Naive thymus-derived CD4-positive, alpha-beta T cell (primary cell): ENCODE data around the gene APMAP. TPM values are rescaled to one million over a fixed set of nuclear protein-coding genes. Genes with fewer than 3 reads are reported as not detected.

Experiments used
- ATAC-seq: fragments of 150-1000 bp; cut with Tn5 transposase; 2 replicates; pipeline ENCODE4 v1.10.0; 2021; ENCODE audit warnings: mild to moderate bottlenecking, moderate library complexity
- CTCF ChIA-PET: fragments of 350-600 bp; sonication (Branson Sonifier 250); formaldehyde crosslinking; loops from one replicate; lab custom pipeline; 2021; ENCODE audit warnings: antibody characterized with exemption; lab: Charles Lee
- POLR2A ChIA-PET: fragments of 350-600 bp; sonication (Branson Sonifier 250); formaldehyde crosslinking; loops from one replicate; lab custom pipeline; 2021; ENCODE audit warnings: antibody characterized with exemption, inconsistent platforms; lab: Charles Lee
- DNase-seq, 9 donors: peaks; one replicate each; pipeline versions ENCODE4 v3.0.0 to v3.0.0-alpha.2; 2020 to 2022; ENCODE audit warnings: mixed read lengths in 1 of 9
- H3K27ac ChIP-seq: one replicate; pipeline ENCODE4 v1.7.0; 2013; ENCODE audit warnings: mild to moderate bottlenecking, low read depth, low read length, moderate library complexity
- H3K27me3 ChIP-seq, 2 donors: one replicate each; pipeline ENCODE4 v1.7.0; 2013; ENCODE audit warnings: low read length in 2 of 2, mild to moderate bottlenecking in 2 of 2, moderate library complexity in 2 of 2; ENCODE audit not compliant: control insufficient read depth in 2 of 2, insufficient read depth in 2 of 2
- H3K36me3 ChIP-seq, 3 experiments: 1 replicate in 2 of 3; 2 replicates in 1 of 3; pipeline ENCODE4 v1.7.0; 2013; ENCODE audit warnings: low read length in 3 of 3, mild to moderate bottlenecking in 3 of 3, moderate library complexity in 1 of 3; ENCODE audit not compliant: insufficient read depth in 3 of 3, control insufficient read depth in 2 of 3
- H3K4me1 ChIP-seq, 2 donors: one replicate each; pipeline ENCODE4 v1.7.0; 2013; ENCODE audit warnings: low read length in 2 of 2, mild to moderate bottlenecking in 2 of 2, moderate library complexity in 1 of 2; ENCODE audit not compliant: control insufficient read depth in 2 of 2, insufficient read depth in 2 of 2
- H3K4me3 ChIP-seq: 2 replicates; pipeline ENCODE4 v1.7.0; 2013; ENCODE audit warnings: mild to moderate bottlenecking, low read length
- H3K9me3 ChIP-seq, 3 experiments: 1 replicate in 2 of 3; 2 replicates in 1 of 3; pipeline ENCODE4 v1.7.0; 2013; ENCODE audit warnings: low read length in 3 of 3; ENCODE audit not compliant: control insufficient read depth in 2 of 3
- H3K27ac Mint-ChIP-seq, 9 donors: one replicate each; pipeline ENCODE4 v1.8.0; 2020 to 2022; ENCODE audit warnings: mixed read lengths in 9 of 9, mild to moderate bottlenecking in 8 of 9, moderate library complexity in 5 of 9, inconsistent platforms in 2 of 9
- H3K27me3 Mint-ChIP-seq, 5 donors: one replicate each; pipeline ENCODE4 v1.8.0; 2021 to 2022; ENCODE audit warnings: mixed read lengths in 5 of 5, mild to moderate bottlenecking in 1 of 5
- H3K36me3 Mint-ChIP-seq, 5 donors: one replicate each; pipeline ENCODE4 v1.8.0; 2020 to 2022; ENCODE audit warnings: mixed read lengths in 5 of 5, mild to moderate bottlenecking in 3 of 5, inconsistent platforms in 1 of 5
- H3K4me1 Mint-ChIP-seq, 7 donors: one replicate each; pipeline ENCODE4 v1.8.0; 2020 to 2022; ENCODE audit warnings: mixed read lengths in 7 of 7, mild to moderate bottlenecking in 3 of 7, inconsistent platforms in 1 of 7
- H3K4me3 Mint-ChIP-seq, 10 donors: one replicate each; pipeline ENCODE4 v1.8.0; 2020 to 2022; ENCODE audit warnings: mild to moderate bottlenecking in 10 of 10, mixed read lengths in 10 of 10, moderate library complexity in 6 of 10, inconsistent platforms in 2 of 10
- H3K9me3 Mint-ChIP-seq, 11 donors: one replicate each; pipeline ENCODE4 v1.8.0; 2020 to 2022; ENCODE audit warnings: mixed read lengths in 11 of 11, mild to moderate bottlenecking in 4 of 11, inconsistent platforms in 1 of 11, moderate library complexity in 1 of 11
- intact Hi-C, 2 donors: fragments of 100-400 bp; cut with micrococcal nuclease; formaldehyde crosslinking; loops; one replicate each; pipeline ENCODE4 v1.15.1; 2023
- polyA plus RNA-seq, 2 donors: library from polyadenylated mRNA; unstranded; fragments of 300-500 nt; fragmentation: Illumina TruSeq; gene quantifications; one replicate each; pipeline ENCODE4 v1.2.3, GENCODE V29; 2021
- total RNA-seq, 6 experiments: library from RNA in 5 of 6; stranded (reverse) in 5 of 6; gene quantifications; 1 replicate in 5 of 6; 2 replicates in 1 of 6; pipeline ENCODE4 v1.2.3 and lab custom pipeline; 2021 to 2026

Gene APMAP
- total and polyA plus RNA-seq, 7 experiments from 2014 or later = 28.2 to 74.6 (median 41.4) TPM

GRCh38 chr20:24972341-24972740, 20.2 kb downstream of the APMAP start:
- Mint-ChIP-seq H3K36me3 (peaks cover 26 to 81% (median 53%) of the 10 kb centered on the region in 5 donors), H3K27me3 (no peaks in the 10 kb centered on the region), H3K4me1 (peaks cover 0 to 12% (median 7%) of the 10 kb centered on the region in 7 donors)

GRCh38 chr20:24971376-24972101, 21.0 kb downstream of the APMAP start:
- peaks cover 0 to 13% (median 4%) of the 10 kb centered on the region in 11 donors for H3K9me3 Mint-ChIP-seq
- ATAC-seq = no peak

More at GRCh38 chr20:24972341-24972740, 20.2 kb downstream of the APMAP start:
- Histone ChIP-seq H3K9me3 (no peaks in the 10 kb centered on the region), H3K36me3 (peaks cover 26 to 77% (median 57%) of the 10 kb centered on the region in 3 experiments), H3K4me3 (no peak overlapping the region), H3K27me3 (no peaks in the 10 kb centered on the region), H3K4me1 (no peaks in the 10 kb centered on the region), H3K27ac (no peak overlapping the region)
- ChIA-PET POLR2A (no interaction called here), CTCF (no interaction called here)
- Mint-ChIP-seq H3K9me3 (peaks cover 0 to 18% (median 6%) of the 10 kb centered on the region in 11 donors), H3K4me3 (no peak overlapping the region), H3K27ac (no peak overlapping the region)
- ATAC-seq = no peak
- DNase-seq = no peak
- intact Hi-C loops = no loop called here

GRCh38 chr20:24970754-24971153, 21.8 kb downstream of the APMAP start:
- ChIA-PET CTCF (no interaction called here), POLR2A (no interaction called here)
- no peak overlapping the region for H3K4me3 ChIP-seq
- H3K9me3 ChIP-seq = no peaks in the 10 kb centered on the region
- intact Hi-C loops = no loop called here
- peak overlapping the region in 1 of 9 donors; percentile 77 for H3K27ac Mint-ChIP-seq
- DNase-seq (no peak), ATAC-seq (no peak)
- peaks cover 0 to 8% (median 7%) of the 10 kb centered on the region in 7 donors for H3K4me1 Mint-ChIP-seq
- H3K27ac ChIP-seq = no peak overlapping the region
- H3K27me3 Mint-ChIP-seq = no peaks in the 10 kb centered on the region
- H3K36me3 Mint-ChIP-seq = peaks cover 16 to 75% (median 46%) of the 10 kb centered on the region in 5 donors
- H3K4me3 Mint-ChIP-seq = no peak overlapping the region
- H3K27me3 ChIP-seq = no peaks in the 10 kb centered on the region
- peaks cover 29 to 79% (median 46%) of the 10 kb centered on the region in 3 experiments for H3K36me3 ChIP-seq
- H3K4me1 ChIP-seq = no peaks in the 10 kb centered on the region
- H3K9me3 Mint-ChIP-seq = peaks cover 0 to 5% (median 2%) of the 10 kb centered on the region in 11 donors

More at GRCh38 chr20:24971376-24972101, 21.0 kb downstream of the APMAP start:
- Histone ChIP-seq H3K27ac (no peak overlapping the region), H3K36me3 (peaks cover 26 to 75% (median 50%) of the 10 kb centered on the region in 3 experiments), H3K4me3 (no peak overlapping the region), H3K9me3 (no peaks in the 10 kb centered on the region), H3K27me3 (no peaks in the 10 kb centered on the region), H3K4me1 (no peaks in the 10 kb centered on the region)
- H3K27ac Mint-ChIP-seq = peak overlapping the region in 1 of 9 donors; percentile 29
- ChIA-PET POLR2A (no interaction called here), CTCF (no interaction called here)
- intact Hi-C loops = no loop called here
- no peaks in the 10 kb centered on the region for H3K27me3 Mint-ChIP-seq
- peaks cover 0 to 12% (median 7%) of the 10 kb centered on the region in 7 donors for H3K4me1 Mint-ChIP-seq
- H3K4me3 Mint-ChIP-seq = no peak overlapping the region
- DNase-seq = no peak
- H3K36me3 Mint-ChIP-seq = peaks cover 21 to 75% (median 46%) of the 10 kb centered on the region in 5 donors

- ATAC-seq (no peak), DNase-seq (no peak)
- Histone ChIP-seq H3K9me3 (no peaks in the 10 kb centered on the region), H3K27ac (no peak overlapping the region), H3K27me3 (no peaks in the 10 kb centered on the region), H3K4me1 (peaks cover 0 to 4% of the 10 kb centered on the region in 2 donors), H3K4me3 (no peak overlapping the region), H3K36me3 (peaks cover 29 to 85% (median 46%) of the 10 kb centered on the region in 3 experiments)
- intact Hi-C loops = no loop called here
- no peaks in the 10 kb centered on the region for H3K9me3 Mint-ChIP-seq
- peak overlapping the region in 1 of 9 donors; percentile 55 for H3K27ac Mint-ChIP-seq
- peaks cover 12 to 75% (median 43%) of the 10 kb centered on the region in 5 donors for H3K36me3 Mint-ChIP-seq
- peaks cover 0 to 12% (median 7%) of the 10 kb centered on the region in 7 donors for H3K4me1 Mint-ChIP-seq
- H3K27me3 Mint-ChIP-seq = no peaks in the 10 kb centered on the region
- POLR2A ChIA-PET = no interaction called here
- no peak overlapping the region for H3K4me3 Mint-ChIP-seq
- CTCF ChIA-PET = interaction anchor here (0.9 kb wide), 1 partner anchor 24 kb away, joined by 3 read pairs; no protein-coding TSS in a partner anchor
These were observed 22.5 kb downstream of the APMAP start for GRCh38 chr20:24970030-24970553.

GRCh38 chr20:24969186-24970029, 23.1 kb downstream of the APMAP start:
- no peaks in the 10 kb centered on the region for H3K27me3 Mint-ChIP-seq
- ATAC-seq = no peak
- no peak for DNase-seq
- no peak overlapping the region for H3K27ac Mint-ChIP-seq
- Histone ChIP-seq H3K9me3 (no peaks in the 10 kb centered on the region), H3K4me1 (peaks cover 0 to 10% of the 10 kb centered on the region in 2 donors), H3K27me3 (no peaks in the 10 kb centered on the region), H3K4me3 (no peak overlapping the region), H3K36me3 (peaks cover 29 to 92% (median 46%) of the 10 kb centered on the region in 3 experiments), H3K27ac (no peak overlapping the region)
- no peak overlapping the region for H3K4me3 Mint-ChIP-seq
- H3K9me3 Mint-ChIP-seq = no peaks in the 10 kb centered on the region
- POLR2A ChIA-PET = no interaction called here
- peaks cover 0 to 13% (median 7%) of the 10 kb centered on the region in 7 donors for H3K4me1 Mint-ChIP-seq
- CTCF ChIA-PET = interaction anchor here (0.9 kb wide), 1 partner anchor 25 kb away, joined by 3 read pairs; no protein-coding TSS in a partner anchor
- peaks cover 12 to 76% (median 36%) of the 10 kb centered on the region in 5 donors for H3K36me3 Mint-ChIP-seq
- intact Hi-C loops = no loop called here

- DNase-seq (no peak), ATAC-seq (no peak)
- ChIA-PET CTCF (no interaction called here), POLR2A (no interaction called here)
- Histone ChIP-seq H3K27me3 (no peaks in the 10 kb centered on the region), H3K27ac (no peak overlapping the region), H3K36me3 (peaks cover 21 to 96% (median 45%) of the 10 kb centered on the region in 3 experiments), H3K4me3 (no peak overlapping the region), H3K4me1 (peaks cover 0 to 21% of the 10 kb centered on the region in 2 donors), H3K9me3 (no peaks in the 10 kb centered on the region)
- intact Hi-C loops = no loop called here
- no peak overlapping the region for H3K4me3 Mint-ChIP-seq
- no peaks in the 10 kb centered on the region for H3K27me3 Mint-ChIP-seq
- H3K36me3 Mint-ChIP-seq = peaks cover 9 to 73% (median 33%) of the 10 kb centered on the region in 5 donors
- H3K4me1 Mint-ChIP-seq = peaks cover 0 to 13% (median 7%) of the 10 kb centered on the region in 7 donors
- peak overlapping the region in 4 of 9 donors; percentile 14 to 83 (median 33) for H3K27ac Mint-ChIP-seq
- no peaks in the 10 kb centered on the region for H3K9me3 Mint-ChIP-seq
These were observed 24.2 kb downstream of the APMAP start for GRCh38 chr20:24968278-24968800.
